ENCODE data around the gene RAPGEF3.

The RAPGEF3 gene

GRCh38 chr12:47709237-47709636, 49.4 kb downstream of the RAPGEF3 start:
- no peak overlapping the region for H3K4me3 Mint-ChIP-seq
- no peak for DNase-seq
- H3K4me1 Mint-ChIP-seq: peaks cover 25% of the 10 kb centered on the region
- no peaks in the 10 kb centered on the region for H3K9me3 Mint-ChIP-seq
- no peak overlapping the region for H3K27ac Mint-ChIP-seq
- no peak for TF ChIP-seq CTCF (IDR thresholded peaks at IDR 0.05)
- peaks cover under 1% of the 10 kb centered on the region for H3K36me3 Mint-ChIP-seq (ENCODE audit: low read depth)
- peaks cover 3% of the 10 kb centered on the region for H3K27me3 Mint-ChIP-seq (ENCODE audit: low read depth, poor library complexity)

- Mint-ChIP-seq H3K27me3 (ENCODE audit: low read depth, poor library complexity) (no peaks in the 10 kb centered on the region), H3K4me3 (no peak overlapping the region), H3K9me3 (no peaks in the 10 kb centered on the region), H3K4me1 (peaks cover 37% of the 10 kb centered on the region), H3K27ac (no peak overlapping the region), H3K36me3 (ENCODE audit: low read depth) (peaks cover 12% of the 10 kb centered on the region)
- DNase-seq: no peak
- no peak for TF ChIP-seq CTCF (IDR thresholded peaks at IDR 0.05)
Observed at GRCh38 chr12:47707905-47708543, 50.7 kb downstream of the RAPGEF3 start.

DNA sequence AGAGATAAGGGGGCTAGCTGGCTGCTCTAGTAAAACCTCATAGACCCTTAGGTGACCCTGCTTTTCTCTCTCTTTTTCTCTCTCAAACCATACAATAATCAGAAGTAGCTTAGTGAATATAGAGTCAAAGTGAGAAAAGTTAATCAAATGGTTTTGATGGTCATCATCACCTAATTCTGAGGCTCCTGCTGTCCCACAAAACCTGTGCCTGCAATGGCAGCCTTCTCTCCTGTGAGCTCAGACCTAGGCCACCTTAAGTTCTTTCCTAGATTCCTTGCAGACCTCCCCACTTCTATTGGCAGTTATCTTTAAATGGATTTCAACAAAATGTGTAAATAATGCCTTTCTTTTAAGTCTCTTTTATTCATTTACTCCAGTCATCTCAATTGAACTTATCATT, 51.3 kb downstream of the RAPGEF3 start:
- TF ChIP-seq CTCF (IDR thresholded peaks at IDR 0.05): no peak
- Mint-ChIP-seq H3K4me1 (peaks cover 37% of the 10 kb centered on the region), H3K36me3 (ENCODE audit: low read depth) (peaks cover 17% of the 10 kb centered on the region), H3K27me3 (ENCODE audit: low read depth, poor library complexity) (no peaks in the 10 kb centered on the region), H3K9me3 (no peaks in the 10 kb centered on the region), H3K27ac (no peak overlapping the region), H3K4me3 (no peak overlapping the region)
- DNase-seq: no peak

DNA sequence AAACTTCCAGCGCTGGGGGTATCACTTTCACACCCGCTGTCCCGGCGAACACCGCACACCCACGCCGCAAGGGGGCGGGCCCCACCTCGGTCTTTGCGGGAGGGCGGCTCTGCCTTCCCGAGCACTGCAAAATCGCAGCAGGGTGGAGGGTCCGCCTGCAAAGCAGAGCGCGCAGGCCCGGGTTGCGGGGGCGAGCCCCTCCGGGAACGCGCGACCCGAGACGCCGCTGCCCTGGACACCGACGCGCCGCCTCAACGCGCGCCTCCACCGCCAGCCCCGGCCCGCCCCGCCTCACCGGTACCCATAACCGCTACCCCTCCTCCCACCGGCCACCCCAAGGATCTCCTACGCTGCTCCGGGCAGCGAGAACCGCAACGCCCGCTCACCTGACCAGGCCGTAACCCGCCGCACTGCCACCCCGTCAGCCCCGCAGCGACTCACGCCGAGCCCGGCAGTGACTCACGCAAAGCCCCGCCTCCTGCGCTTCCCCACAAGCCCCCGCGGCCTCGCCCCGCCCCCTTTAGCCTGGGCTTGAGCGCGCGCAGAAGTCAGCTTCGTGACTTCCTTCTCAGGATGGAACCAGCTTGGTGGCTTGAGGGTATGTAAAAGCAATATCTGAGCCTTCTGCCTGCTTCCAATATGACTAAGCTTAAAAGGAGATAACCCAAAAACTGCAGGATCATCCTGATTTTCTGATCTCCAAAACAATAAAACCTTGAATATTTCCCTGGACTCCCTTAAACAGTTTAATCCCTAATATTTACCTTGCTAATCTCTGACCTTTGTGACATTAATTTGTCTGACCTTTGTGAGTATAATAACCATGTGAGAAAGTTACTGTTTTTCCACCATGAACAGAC, 52.9 kb downstream of the RAPGEF3 start, which contains the start of gene RPAP3:
Gene RPAP3 (minus strand): TSS at position 465 of the 860 bp plus-strand sequence. CDS start 3,190 bp downstream, outside the sequence.
- Mint-ChIP-seq H3K36me3 (ENCODE audit: low read depth) (peaks cover 28% of the 10 kb centered on the region), H3K27ac (peak within 1 kb of the TSS; percentile 93), H3K27me3 (ENCODE audit: low read depth, poor library complexity) (no peaks in the 10 kb centered on the region), H3K4me1 (peaks cover 37% of the 10 kb centered on the region), H3K4me3 (peak within 1 kb of the TSS; percentile 91), H3K9me3 (no peaks in the 10 kb centered on the region)
- peak; percentile 97 for DNase-seq
- peak; percentile 56 for TF ChIP-seq CTCF (IDR thresholded peaks at IDR 0.05)

- H3K27me3 Mint-ChIP-seq (ENCODE audit: low read depth, poor library complexity): no peaks in the 10 kb centered on the region
- peaks cover 37% of the 10 kb centered on the region for H3K4me1 Mint-ChIP-seq
- no peak for TF ChIP-seq CTCF (IDR thresholded peaks at IDR 0.05)
- H3K4me3 Mint-ChIP-seq: peak overlapping the region; percentile 91
- peaks cover 34% of the 10 kb centered on the region for H3K36me3 Mint-ChIP-seq (ENCODE audit: low read depth)
- no peaks in the 10 kb centered on the region for H3K9me3 Mint-ChIP-seq
- peak overlapping the region; percentile 73 for H3K27ac Mint-ChIP-seq
- DNase-seq: no peak
Observed at GRCh38 chr12:47705229-47705565, 53.5 kb downstream of the RAPGEF3 start.

Measured in nephron progenitor cell (in vitro differentiated cells).